ENCODE measurements around the gene TCF7L1.
A peak's percentile ranks its signal among the peaks of the same experiment; 100 is the strongest.

TCF7L1 gene

GRCh38 chr2:85264471-85264870 lies 131.3 kb downstream of the TCF7L1 start:
- Mint-ChIP-seq H3K4me1 (peaks cover 62% of the 10 kb centered on the region), H3K4me3 (no peak overlapping the region), H3K36me3 (ENCODE audit: low read depth) (peaks cover 34% of the 10 kb centered on the region), H3K27me3 (ENCODE audit: low read depth) (no peaks in the 10 kb centered on the region), H3K9me3 (no peaks in the 10 kb centered on the region), H3K27ac (peak overlapping the region; percentile 69 to 78 (median 71))
- no peak for TF ChIP-seq CTCF (IDR thresholded peaks at IDR 0.05; ENCODE audit: unreplicated experiment in 3 of 3)

GRCh38 chr2:85265304-85265703 lies 132.1 kb downstream of the TCF7L1 start:
- H3K27ac Mint-ChIP-seq, result peak overlapping the region; percentile 69 to 78 (median 71)
- peaks cover 62% of the 10 kb centered on the region for H3K4me1 Mint-ChIP-seq
- peaks cover 34% of the 10 kb centered on the region for H3K36me3 Mint-ChIP-seq (ENCODE audit: low read depth)
- TF ChIP-seq CTCF (IDR thresholded peaks at IDR 0.05; ENCODE audit: unreplicated experiment in 3 of 3), result no peak
- no peaks in the 10 kb centered on the region for H3K27me3 Mint-ChIP-seq (ENCODE audit: low read depth)
- no peak overlapping the region for H3K4me3 Mint-ChIP-seq
- H3K9me3 Mint-ChIP-seq, result no peaks in the 10 kb centered on the region

GRCh38 chr2:85266146-85267041 lies 133.2 kb downstream of the TCF7L1 start:
- peak overlapping the region; percentile 11 to 36 (median 36) for H3K27ac Mint-ChIP-seq
- H3K4me1 Mint-ChIP-seq, result peaks cover 57% of the 10 kb centered on the region
- no peaks in the 10 kb centered on the region for H3K9me3 Mint-ChIP-seq
- H3K27me3 Mint-ChIP-seq (ENCODE audit: low read depth), result no peaks in the 10 kb centered on the region
- no peak overlapping the region for H3K4me3 Mint-ChIP-seq
- TF ChIP-seq CTCF (IDR thresholded peaks at IDR 0.05; ENCODE audit: unreplicated experiment in 3 of 3), result peak; percentile 67 to 83 (median 82)
- H3K36me3 Mint-ChIP-seq (ENCODE audit: low read depth), result peaks cover 25% of the 10 kb centered on the region

GRCh38 chr2:85269959-85270358 lies 136.8 kb downstream of the TCF7L1 start:
- Mint-ChIP-seq H3K4me3 (no peak overlapping the region), H3K36me3 (ENCODE audit: low read depth) (peaks cover 5% of the 10 kb centered on the region), H3K4me1 (peaks cover 54% of the 10 kb centered on the region), H3K27ac (peak overlapping the region; percentile 77 to 82 (median 81)), H3K9me3 (no peaks in the 10 kb centered on the region), H3K27me3 (ENCODE audit: low read depth) (no peaks in the 10 kb centered on the region)
- no peak for TF ChIP-seq CTCF (IDR thresholded peaks at IDR 0.05; ENCODE audit: unreplicated experiment in 3 of 3)

- no peaks in the 10 kb centered on the region for H3K27me3 Mint-ChIP-seq (ENCODE audit: low read depth)
- peaks cover 5% of the 10 kb centered on the region for H3K36me3 Mint-ChIP-seq (ENCODE audit: low read depth)
- no peaks in the 10 kb centered on the region for H3K9me3 Mint-ChIP-seq
- H3K4me1 Mint-ChIP-seq, result peaks cover 63% of the 10 kb centered on the region
- no peak overlapping the region for H3K4me3 Mint-ChIP-seq
- peak overlapping the region in 2 of 3 experiments; percentile 84 for H3K27ac Mint-ChIP-seq
- TF ChIP-seq CTCF (IDR thresholded peaks at IDR 0.05; ENCODE audit: unreplicated experiment in 3 of 3), result no peak
These were observed 139.2 kb downstream of the TCF7L1 start for GRCh38 chr2:85272357-85272756.

Data from nephron (organoid).